Measurements from ENCODE around the gene ENGASE.

Gene ENGASE

GRCh38 chr17:79115487-79115886, 40.9 kb downstream of the ENGASE start:
- DNase-seq (ENCODE audit: extremely low read depth, low read depth): no peak
- TF ChIP-seq CTCF (IDR thresholded peaks at IDR 0.05; ENCODE audit: low read depth, low read length, missing control alignments): no peak
- H3K4me3 ChIP-seq (replicated peaks; ENCODE audit: low read depth, low read length): no peak overlapping the region

DNA sequence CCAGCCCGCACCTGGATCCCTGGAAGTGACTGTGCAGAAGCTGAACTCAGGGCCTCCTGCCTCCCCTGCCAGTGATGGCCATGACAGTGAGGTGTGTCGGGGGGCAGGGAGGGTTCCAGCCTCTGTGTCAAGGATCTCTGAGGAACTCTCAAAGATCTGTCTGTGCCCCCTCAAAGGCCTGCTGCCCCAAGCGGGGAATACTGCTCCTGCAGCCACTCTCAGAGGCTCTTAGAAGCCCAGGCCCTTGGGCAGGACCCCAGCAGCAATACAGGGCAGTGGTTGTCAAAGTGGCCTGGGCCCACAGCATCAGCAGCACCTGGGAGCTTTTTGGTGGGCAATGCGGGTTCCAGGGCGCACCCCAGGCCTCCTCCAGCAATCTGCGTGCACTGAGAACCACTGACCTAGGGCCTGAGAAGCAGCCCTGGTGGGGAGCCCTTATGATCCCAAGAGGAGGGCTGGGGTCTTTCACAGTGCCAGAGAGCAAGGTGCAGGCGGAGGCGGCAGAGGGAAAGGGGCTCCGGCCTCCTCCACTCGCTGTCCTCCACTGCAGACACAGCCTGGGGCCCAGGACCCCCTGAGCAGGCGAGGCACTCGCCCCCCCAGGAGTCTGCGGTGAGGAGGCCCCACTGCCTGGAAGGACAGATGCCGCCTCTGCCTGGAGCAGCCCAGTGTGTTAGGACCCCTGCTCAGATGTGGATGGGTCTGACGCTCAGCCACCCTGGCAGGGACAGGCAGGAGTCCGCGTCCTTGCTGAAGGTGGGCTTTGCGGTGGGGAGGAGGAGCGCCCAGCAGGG, 42.1 kb downstream of the ENGASE start:
- DNase-seq (ENCODE audit: extremely low read depth, low read depth): no peak
- TF ChIP-seq CTCF (IDR thresholded peaks at IDR 0.05; ENCODE audit: low read depth, low read length, missing control alignments): no peak
- H3K4me3 ChIP-seq (replicated peaks; ENCODE audit: low read depth, low read length): no peak overlapping the region

GRCh38 chr17:79117905-79118487, 43.4 kb downstream of the ENGASE start:
- DNase-seq (ENCODE audit: extremely low read depth, low read depth): no peak
- no peak overlapping the region for H3K4me3 ChIP-seq (replicated peaks; ENCODE audit: low read depth, low read length)
- no peak for TF ChIP-seq CTCF (IDR thresholded peaks at IDR 0.05; ENCODE audit: low read depth, low read length, missing control alignments)

GRCh38 chr17:79118924-79119323, 44.3 kb downstream of the ENGASE start:
- no peak overlapping the region for H3K4me3 ChIP-seq (replicated peaks; ENCODE audit: low read depth, low read length)
- no peak for TF ChIP-seq CTCF (IDR thresholded peaks at IDR 0.05; ENCODE audit: low read depth, low read length, missing control alignments)
- no peak for DNase-seq (ENCODE audit: extremely low read depth, low read depth)

DNA sequence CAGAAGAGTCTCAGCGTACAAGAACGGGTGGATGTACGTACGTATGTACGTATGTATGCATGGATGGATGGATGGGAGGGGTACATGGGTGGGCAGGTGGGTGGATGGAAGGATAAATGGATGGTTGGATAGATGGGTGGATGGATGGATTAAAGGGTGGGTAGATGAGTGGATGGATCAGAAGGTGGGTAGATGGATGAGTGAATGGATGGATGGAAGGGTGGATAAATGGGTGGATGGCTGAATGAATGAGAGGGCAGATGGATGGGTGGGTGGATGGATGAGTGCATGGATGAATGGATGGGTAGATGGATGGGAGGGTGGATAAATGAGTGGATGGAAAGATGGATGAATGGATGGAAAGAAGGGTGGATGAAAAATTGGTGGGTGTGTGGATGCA, 45.6 kb downstream of the ENGASE start:
- DNase-seq (ENCODE audit: extremely low read depth, low read depth): no peak
- no peak for TF ChIP-seq CTCF (IDR thresholded peaks at IDR 0.05; ENCODE audit: low read depth, low read length, missing control alignments)
- no peak overlapping the region for H3K4me3 ChIP-seq (replicated peaks; ENCODE audit: low read depth, low read length)

DNA sequence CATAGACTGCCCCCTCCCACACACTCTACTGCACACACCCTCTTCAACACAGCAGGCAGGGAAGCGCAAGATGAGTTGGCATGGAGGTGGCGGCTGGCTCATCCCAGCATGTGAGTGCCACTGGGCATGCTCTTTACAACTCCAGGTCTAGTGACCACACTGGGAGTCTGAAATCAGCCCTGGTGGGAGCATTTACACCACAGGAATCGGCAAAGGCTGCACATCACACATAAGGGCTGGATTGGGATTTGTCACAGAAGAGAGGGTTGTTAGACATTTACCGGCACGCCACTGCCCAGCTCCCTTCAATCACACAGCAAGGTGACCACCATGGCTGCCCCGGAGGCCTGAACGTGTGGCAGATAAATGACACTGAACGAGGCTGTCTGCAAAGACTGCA, 49.4 kb downstream of the ENGASE start:
- DNase-seq (ENCODE audit: extremely low read depth, low read depth): no peak
- TF ChIP-seq CTCF (IDR thresholded peaks at IDR 0.05; ENCODE audit: low read depth, low read length, missing control alignments): no peak
- H3K4me3 ChIP-seq (replicated peaks; ENCODE audit: low read depth, low read length): no peak overlapping the region

Data from HFF-Myc (cell line).